ENCODE results near the gene CAMKMT.

Gene CAMKMT

DNA sequence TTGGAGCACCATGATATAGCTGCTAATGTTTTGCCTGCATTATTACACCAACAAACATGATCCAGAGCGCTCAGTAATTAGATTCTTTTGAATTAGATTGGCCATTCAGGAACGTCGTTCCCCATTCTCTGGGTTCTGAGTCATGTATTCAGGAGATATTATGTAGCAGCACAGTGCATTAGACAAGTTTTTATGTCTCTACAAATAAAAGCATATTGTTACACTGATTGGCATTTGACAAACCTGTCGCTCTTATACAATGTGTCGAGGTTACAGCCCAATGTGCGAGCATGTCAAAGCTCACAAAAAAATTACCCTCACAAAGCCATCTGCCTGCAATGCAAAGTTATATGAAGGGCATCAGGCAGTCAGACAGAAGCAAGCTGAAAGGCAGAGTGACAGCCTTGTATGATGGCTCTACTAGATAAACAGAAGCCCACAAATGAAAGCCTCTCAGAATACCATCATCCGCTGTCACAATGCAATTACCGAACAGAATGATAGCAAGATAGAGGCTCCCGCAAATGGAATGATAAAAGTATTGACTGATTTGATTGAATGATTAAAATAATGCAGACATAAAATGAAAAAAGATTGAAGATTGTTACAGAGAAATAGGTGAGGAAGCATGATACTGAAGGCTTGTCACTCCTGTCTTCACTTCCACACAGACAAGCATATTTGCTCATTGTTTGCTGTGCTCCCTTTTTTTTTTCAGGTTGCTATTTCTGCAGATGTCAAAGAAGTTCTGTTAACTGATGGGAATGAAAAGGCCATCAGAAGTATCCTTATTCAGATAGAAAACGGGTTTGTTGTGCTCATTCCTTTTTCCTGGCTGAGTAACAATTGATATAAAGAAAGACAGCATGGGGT lies 345.2 kb downstream of the CAMKMT start:
- DNase-seq: no peak
- H3K4me3 ChIP-seq (ENCODE audit: insufficient read depth, low read depth, low read length, poor library complexity, severe bottlenecking): no peak overlapping the region
- H3K36me3 ChIP-seq (ENCODE audit: control insufficient read depth, insufficient read depth, low read length): no peaks in the 10 kb centered on the region
- H3K9me3 ChIP-seq (ENCODE audit: control insufficient read depth, low read length): no peaks in the 10 kb centered on the region
- H3K4me1 ChIP-seq (ENCODE audit: control insufficient read depth, insufficient read depth, low read length, poor library complexity, severe bottlenecking): no peaks in the 10 kb centered on the region
- no peak overlapping the region for H3K27ac ChIP-seq (ENCODE audit: insufficient read depth, low read length, poor library complexity, severe bottlenecking)
- no peaks in the 10 kb centered on the region for H3K27me3 ChIP-seq (replicated peaks; ENCODE audit: control insufficient read depth, insufficient read depth, low read length, poor library complexity, severe bottlenecking)

- no peak for DNase-seq
- Histone ChIP-seq H3K27me3 (replicated peaks; ENCODE audit: control insufficient read depth, insufficient read depth, low read length, poor library complexity, severe bottlenecking) (no peaks in the 10 kb centered on the region), H3K36me3 (ENCODE audit: control insufficient read depth, insufficient read depth, low read length) (no peaks in the 10 kb centered on the region), H3K9me3 (ENCODE audit: control insufficient read depth, low read length) (no peaks in the 10 kb centered on the region), H3K27ac (ENCODE audit: insufficient read depth, low read length, poor library complexity, severe bottlenecking) (no peak overlapping the region), H3K4me3 (ENCODE audit: insufficient read depth, low read depth, low read length, poor library complexity, severe bottlenecking) (no peak overlapping the region), H3K4me1 (ENCODE audit: control insufficient read depth, insufficient read depth, low read length, poor library complexity, severe bottlenecking) (no peaks in the 10 kb centered on the region)
Observed at GRCh38 chr2:44707945-44708660, 346.4 kb downstream of the CAMKMT start.

- no peaks in the 10 kb centered on the region for H3K4me1 ChIP-seq (ENCODE audit: control insufficient read depth, insufficient read depth, low read length, poor library complexity, severe bottlenecking)
- H3K27me3 ChIP-seq (replicated peaks; ENCODE audit: control insufficient read depth, insufficient read depth, low read length, poor library complexity, severe bottlenecking): no peaks in the 10 kb centered on the region
Observed at GRCh38 chr2:44708661-44709000, 346.9 kb downstream of the CAMKMT start.

GRCh38 chr2:44713170-44713569 lies 351.4 kb downstream of the CAMKMT start:
- Histone ChIP-seq H3K4me3 (ENCODE audit: insufficient read depth, low read depth, low read length, poor library complexity, severe bottlenecking) (no peak overlapping the region), H3K27ac (ENCODE audit: insufficient read depth, low read length, poor library complexity, severe bottlenecking) (no peak overlapping the region), H3K27me3 (replicated peaks; ENCODE audit: control insufficient read depth, insufficient read depth, low read length, poor library complexity, severe bottlenecking) (no peaks in the 10 kb centered on the region), H3K4me1 (ENCODE audit: control insufficient read depth, insufficient read depth, low read length, poor library complexity, severe bottlenecking) (no peaks in the 10 kb centered on the region), H3K9me3 (ENCODE audit: control insufficient read depth, low read length) (no peaks in the 10 kb centered on the region), H3K36me3 (ENCODE audit: control insufficient read depth, insufficient read depth, low read length) (no peaks in the 10 kb centered on the region)
- DNase-seq: no peak

More at GRCh38 chr2:44708661-44709000, 346.9 kb downstream of the CAMKMT start:
- Histone ChIP-seq H3K9me3 (ENCODE audit: control insufficient read depth, low read length) (no peaks in the 10 kb centered on the region), H3K27ac (ENCODE audit: insufficient read depth, low read length, poor library complexity, severe bottlenecking) (no peak overlapping the region), H3K36me3 (ENCODE audit: control insufficient read depth, insufficient read depth, low read length) (no peaks in the 10 kb centered on the region), H3K4me3 (ENCODE audit: insufficient read depth, low read depth, low read length, poor library complexity, severe bottlenecking) (no peak overlapping the region)
- DNase-seq: no peak

DNA sequence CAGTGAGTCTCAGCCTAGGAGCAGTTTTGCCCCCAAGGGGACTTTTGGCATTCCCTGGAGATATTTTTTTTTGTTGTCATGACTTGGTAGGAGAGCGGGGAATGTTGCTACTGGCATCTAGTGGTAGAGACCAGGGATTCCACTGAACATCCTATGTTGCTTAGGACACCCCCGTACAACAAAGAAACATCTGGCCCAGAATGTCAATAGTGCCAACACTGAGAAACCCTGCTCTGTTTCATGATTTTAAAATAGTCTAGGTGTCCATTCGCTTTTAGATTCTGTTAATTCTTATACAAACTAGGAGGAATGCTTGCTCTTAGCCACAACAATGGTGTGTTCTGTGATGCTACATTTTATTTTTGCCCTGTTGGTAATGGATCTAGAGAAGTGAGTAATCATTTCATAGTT lies 353.9 kb downstream of the CAMKMT start:
- Histone ChIP-seq H3K36me3 (ENCODE audit: control insufficient read depth, insufficient read depth, low read length) (no peaks in the 10 kb centered on the region), H3K27me3 (replicated peaks; ENCODE audit: control insufficient read depth, insufficient read depth, low read length, poor library complexity, severe bottlenecking) (no peaks in the 10 kb centered on the region), H3K27ac (ENCODE audit: insufficient read depth, low read length, poor library complexity, severe bottlenecking) (no peak overlapping the region), H3K4me3 (ENCODE audit: insufficient read depth, low read depth, low read length, poor library complexity, severe bottlenecking) (no peak overlapping the region), H3K9me3 (ENCODE audit: control insufficient read depth, low read length) (no peaks in the 10 kb centered on the region), H3K4me1 (ENCODE audit: control insufficient read depth, insufficient read depth, low read length, poor library complexity, severe bottlenecking) (no peaks in the 10 kb centered on the region)
- DNase-seq: no peak

DNA sequence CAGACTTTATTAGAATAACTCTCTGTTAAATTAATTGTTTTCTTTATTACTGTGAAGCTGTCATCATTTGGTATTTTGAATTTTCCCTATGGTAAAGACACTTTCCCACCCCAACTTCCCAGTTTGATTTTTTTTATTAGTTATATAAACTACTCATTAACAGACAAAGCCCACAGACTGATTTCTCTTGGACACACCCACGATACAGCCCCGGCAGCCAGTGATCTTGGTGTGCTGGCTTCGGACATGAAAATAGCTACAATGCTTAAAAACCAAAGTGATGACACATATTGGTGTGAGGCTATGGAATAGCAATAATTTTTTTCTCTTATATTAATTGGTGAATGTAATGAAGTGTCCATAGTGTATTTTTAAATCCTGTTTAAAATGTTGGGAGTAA lies 354.4 kb downstream of the CAMKMT start:
- Histone ChIP-seq H3K4me3 (ENCODE audit: insufficient read depth, low read depth, low read length, poor library complexity, severe bottlenecking) (no peak overlapping the region), H3K27ac (ENCODE audit: insufficient read depth, low read length, poor library complexity, severe bottlenecking) (no peak overlapping the region), H3K27me3 (replicated peaks; ENCODE audit: control insufficient read depth, insufficient read depth, low read length, poor library complexity, severe bottlenecking) (no peaks in the 10 kb centered on the region), H3K9me3 (ENCODE audit: control insufficient read depth, low read length) (no peaks in the 10 kb centered on the region), H3K4me1 (ENCODE audit: control insufficient read depth, insufficient read depth, low read length, poor library complexity, severe bottlenecking) (no peaks in the 10 kb centered on the region), H3K36me3 (ENCODE audit: control insufficient read depth, insufficient read depth, low read length) (no peaks in the 10 kb centered on the region)
- DNase-seq: no peak

- Histone ChIP-seq H3K27ac (ENCODE audit: insufficient read depth, low read length, poor library complexity, severe bottlenecking) (no peak overlapping the region), H3K4me1 (ENCODE audit: control insufficient read depth, insufficient read depth, low read length, poor library complexity, severe bottlenecking) (no peaks in the 10 kb centered on the region), H3K9me3 (ENCODE audit: control insufficient read depth, low read length) (no peaks in the 10 kb centered on the region), H3K27me3 (replicated peaks; ENCODE audit: control insufficient read depth, insufficient read depth, low read length, poor library complexity, severe bottlenecking) (no peaks in the 10 kb centered on the region), H3K36me3 (ENCODE audit: control insufficient read depth, insufficient read depth, low read length) (no peaks in the 10 kb centered on the region), H3K4me3 (ENCODE audit: insufficient read depth, low read depth, low read length, poor library complexity, severe bottlenecking) (no peak overlapping the region)
- no peak for DNase-seq
Observed at GRCh38 chr2:44718431-44718830, 356.7 kb downstream of the CAMKMT start.

DNA sequence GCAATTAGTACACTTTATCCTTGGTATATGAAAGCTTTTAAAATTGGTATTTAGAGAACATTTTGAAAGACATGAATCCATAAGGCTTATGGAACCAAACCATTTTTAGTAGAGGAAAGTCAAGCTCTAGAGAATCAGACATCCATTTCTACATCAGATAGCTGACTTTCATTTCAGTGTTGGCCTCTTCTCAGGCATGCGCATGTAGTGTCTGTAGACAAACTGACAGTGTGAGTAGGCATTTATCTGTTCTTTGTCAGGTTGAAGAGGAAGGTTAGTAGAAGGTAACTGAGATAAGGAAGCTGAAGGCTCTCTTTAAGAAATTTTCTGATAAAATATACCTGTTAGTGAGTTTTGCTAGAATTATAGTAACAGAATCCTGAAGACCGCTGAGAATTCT lies 357.8 kb downstream of the CAMKMT start:
- H3K9me3 ChIP-seq (ENCODE audit: control insufficient read depth, low read length): no peaks in the 10 kb centered on the region
- no peaks in the 10 kb centered on the region for H3K4me1 ChIP-seq (ENCODE audit: control insufficient read depth, insufficient read depth, low read length, poor library complexity, severe bottlenecking)
- H3K27me3 ChIP-seq (replicated peaks; ENCODE audit: control insufficient read depth, insufficient read depth, low read length, poor library complexity, severe bottlenecking): no peaks in the 10 kb centered on the region
- H3K36me3 ChIP-seq (ENCODE audit: control insufficient read depth, insufficient read depth, low read length): no peaks in the 10 kb centered on the region
- H3K27ac ChIP-seq (ENCODE audit: insufficient read depth, low read length, poor library complexity, severe bottlenecking): no peak overlapping the region
- H3K4me3 ChIP-seq (ENCODE audit: insufficient read depth, low read depth, low read length, poor library complexity, severe bottlenecking): no peak overlapping the region
- no peak for DNase-seq

GRCh38 chr2:44722026-44722625 lies 360.4 kb downstream of the CAMKMT start:
- Histone ChIP-seq H3K27me3 (replicated peaks; ENCODE audit: control insufficient read depth, insufficient read depth, low read length, poor library complexity, severe bottlenecking) (no peaks in the 10 kb centered on the region), H3K9me3 (ENCODE audit: control insufficient read depth, low read length) (no peaks in the 10 kb centered on the region), H3K4me1 (ENCODE audit: control insufficient read depth, insufficient read depth, low read length, poor library complexity, severe bottlenecking) (no peaks in the 10 kb centered on the region), H3K36me3 (ENCODE audit: control insufficient read depth, insufficient read depth, low read length) (no peaks in the 10 kb centered on the region), H3K27ac (ENCODE audit: insufficient read depth, low read length, poor library complexity, severe bottlenecking) (no peak overlapping the region), H3K4me3 (ENCODE audit: insufficient read depth, low read depth, low read length, poor library complexity, severe bottlenecking) (no peak overlapping the region)
- DNase-seq: no peak

DNA sequence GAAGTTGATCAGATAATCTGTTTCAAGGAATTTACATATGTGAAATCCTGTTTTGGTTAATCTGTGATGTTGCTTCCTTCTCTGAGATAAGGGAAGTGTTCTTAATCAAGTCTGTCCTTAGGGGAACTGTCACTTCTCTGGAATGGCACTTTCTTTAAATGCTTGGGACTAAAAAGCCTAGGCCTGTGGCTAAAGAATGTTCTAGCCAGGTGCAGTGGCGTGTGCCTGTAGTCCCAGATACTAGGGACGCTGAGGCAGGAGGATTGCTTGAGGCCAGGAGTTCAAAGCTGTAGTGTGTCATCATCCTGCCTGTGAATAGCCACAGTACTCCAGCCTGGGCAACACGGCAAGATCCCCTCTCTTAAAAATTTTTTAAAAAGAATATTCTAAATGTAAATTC lies 362.2 kb downstream of the CAMKMT start:
- Histone ChIP-seq H3K36me3 (ENCODE audit: control insufficient read depth, insufficient read depth, low read length) (no peaks in the 10 kb centered on the region), H3K27me3 (replicated peaks; ENCODE audit: control insufficient read depth, insufficient read depth, low read length, poor library complexity, severe bottlenecking) (no peaks in the 10 kb centered on the region), H3K27ac (ENCODE audit: insufficient read depth, low read length, poor library complexity, severe bottlenecking) (no peak overlapping the region), H3K4me3 (ENCODE audit: insufficient read depth, low read depth, low read length, poor library complexity, severe bottlenecking) (no peak overlapping the region), H3K9me3 (ENCODE audit: control insufficient read depth, low read length) (no peaks in the 10 kb centered on the region), H3K4me1 (ENCODE audit: control insufficient read depth, insufficient read depth, low read length, poor library complexity, severe bottlenecking) (no peaks in the 10 kb centered on the region)
- DNase-seq: no peak
